Heart left ventricle (tissue), 13 donors: Measurements from ENCODE around the gene KRT77.

Experiments
- POLR2A ChIP-seq, 2 donors: fragments of 450-650 bp; IDR thresholded peaks; one replicate each; pipeline ENCODE4 v1.6.1; 2017; ENCODE audit warnings: antibody characterized with exemption in 2 of 2, mild to moderate bottlenecking in 2 of 2, moderate library complexity in 2 of 2
- TF ChIP-seq, protein P1 (sequence below), 12 donors: fragments of 200-600 bp; sonication (generic) in 4 of 12; IDR thresholded peaks; one replicate each; pipeline versions ENCODE4 v1.5.0 to v1.8.0; 2018 to 2022; ENCODE audit warnings: antibody characterized with exemption in 12 of 12, mild to moderate bottlenecking in 5 of 12
- donor health status: ischemic (EF 13 %, LVEDD 7.1; RV severe dilation, severe dysfunction).
- donor health status: DM: no; HTN: yes; CAD: no.
- donor health status: DM: no; HTN: no; CAD: no.
- donor health status: ischemic (EF 25% LVEDD 6.9; RV normal size, moderate dysfunction).
- donor health status: ischemic (EF 25% LVEDD 5.7; RV mildly dilated, moderate dysfunction).
- donor health status: ischemic (EF 35%, LVEDD 5.7; RV mildly dilated, moderate dysfunction).
- donor health status: nonischemic (EF 11% LVEDD 7.7; RV severe dilation, severe dysfunction).
- donor health status: DM: yes; HTN: yes; CAD: no.
- donor health status: PGD.
- donor health status: ischemic (EF 29% LVEDD 5.4; RV normal size, mild dysfunction).
- donor health status: nonischemic (EF 23%, LVEDD 6.1; RV moderate dilation, normal function).

DNA sequence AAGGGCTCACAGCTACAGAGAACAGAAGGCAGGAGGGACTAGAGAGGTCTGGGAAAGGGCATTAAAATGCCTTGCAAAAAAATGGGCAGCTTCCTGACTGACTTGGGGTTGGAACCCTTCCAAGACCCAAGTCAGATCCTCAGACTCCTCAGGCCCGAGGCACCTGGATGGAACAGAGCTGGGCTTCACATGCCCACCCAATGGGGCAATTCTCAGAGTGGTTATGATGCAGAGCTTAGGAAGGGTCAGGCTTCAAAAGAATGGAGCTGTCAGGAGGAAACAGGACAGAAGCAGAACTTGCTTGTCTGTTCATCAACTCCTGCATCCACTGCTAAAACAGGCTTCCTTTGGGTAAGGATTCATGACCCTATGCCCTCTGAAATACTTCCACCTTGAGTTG is 13.4 kb downstream of the KRT77 start:
- no peak for TF ChIP-seq POLR2A (IDR thresholded peaks at IDR 0.05)
- TF ChIP-seq, protein P1, sequence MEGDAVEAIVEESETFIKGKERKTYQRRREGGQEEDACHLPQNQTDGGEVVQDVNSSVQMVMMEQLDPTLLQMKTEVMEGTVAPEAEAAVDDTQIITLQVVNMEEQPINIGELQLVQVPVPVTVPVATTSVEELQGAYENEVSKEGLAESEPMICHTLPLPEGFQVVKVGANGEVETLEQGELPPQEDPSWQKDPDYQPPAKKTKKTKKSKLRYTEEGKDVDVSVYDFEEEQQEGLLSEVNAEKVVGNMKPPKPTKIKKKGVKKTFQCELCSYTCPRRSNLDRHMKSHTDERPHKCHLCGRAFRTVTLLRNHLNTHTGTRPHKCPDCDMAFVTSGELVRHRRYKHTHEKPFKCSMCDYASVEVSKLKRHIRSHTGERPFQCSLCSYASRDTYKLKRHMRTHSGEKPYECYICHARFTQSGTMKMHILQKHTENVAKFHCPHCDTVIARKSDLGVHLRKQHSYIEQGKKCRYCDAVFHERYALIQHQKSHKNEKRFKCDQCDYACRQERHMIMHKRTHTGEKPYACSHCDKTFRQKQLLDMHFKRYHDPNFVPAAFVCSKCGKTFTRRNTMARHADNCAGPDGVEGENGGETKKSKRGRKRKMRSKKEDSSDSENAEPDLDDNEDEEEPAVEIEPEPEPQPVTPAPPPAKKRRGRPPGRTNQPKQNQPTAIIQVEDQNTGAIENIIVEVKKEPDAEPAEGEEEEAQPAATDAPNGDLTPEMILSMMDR (IDR thresholded peaks at IDR 0.05) = no peak
